NCI-H524 (cell line): ENCODE data around the gene KCNG1.

Source experiments
- DNase-seq, 2 experiments: peaks; one replicate each; lab custom pipeline; 2025; lab: John Stamatoyannopoulos, UW

Gene KCNG1

DNA sequence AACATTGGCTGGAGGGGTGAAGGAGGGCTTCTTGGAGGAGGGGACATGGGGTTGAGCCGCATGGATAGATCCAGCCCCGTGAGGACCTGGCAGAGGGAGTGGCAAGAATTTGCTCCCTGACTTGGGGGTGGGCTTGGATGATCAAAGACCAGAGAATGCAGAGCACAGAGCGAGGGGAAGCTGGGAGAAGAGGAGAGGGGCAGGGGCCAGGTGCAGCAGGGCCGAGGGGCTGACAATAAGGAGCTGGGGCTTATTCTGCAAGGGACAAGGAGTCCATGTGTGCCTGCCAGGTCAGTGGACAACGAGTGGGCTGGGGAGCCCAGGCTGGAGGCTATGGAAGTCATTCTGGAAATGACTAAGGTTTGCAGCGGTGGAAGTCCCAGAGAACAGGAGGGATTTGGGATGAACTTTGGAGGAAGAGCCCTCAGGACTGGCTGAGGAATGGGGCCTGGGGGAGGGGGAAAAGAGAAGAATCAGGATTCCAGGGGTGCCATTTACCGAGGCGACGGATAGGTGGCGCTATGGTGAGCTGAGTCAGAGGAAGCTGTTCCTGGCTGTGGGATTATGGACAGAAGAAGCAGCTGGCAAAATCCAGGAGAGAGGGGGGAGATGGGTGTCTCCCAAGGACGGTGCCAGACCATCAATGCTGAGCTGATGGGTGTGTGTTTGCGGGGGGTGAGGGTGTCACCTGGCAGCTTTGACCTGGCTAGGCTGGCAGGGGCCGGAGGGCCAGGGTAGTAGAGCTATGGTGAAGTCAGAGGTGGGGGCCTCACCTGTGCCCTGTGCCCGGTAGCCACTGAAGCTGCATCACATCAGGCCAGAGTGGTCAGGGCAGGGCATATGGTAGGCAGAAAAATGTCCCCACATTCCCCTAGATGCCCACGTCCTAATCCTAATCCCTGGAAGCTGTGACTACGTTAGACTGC, 7.8 kb downstream of the KCNG1 start:
- DNase-seq = peak; percentile 45 to 83

DNA sequence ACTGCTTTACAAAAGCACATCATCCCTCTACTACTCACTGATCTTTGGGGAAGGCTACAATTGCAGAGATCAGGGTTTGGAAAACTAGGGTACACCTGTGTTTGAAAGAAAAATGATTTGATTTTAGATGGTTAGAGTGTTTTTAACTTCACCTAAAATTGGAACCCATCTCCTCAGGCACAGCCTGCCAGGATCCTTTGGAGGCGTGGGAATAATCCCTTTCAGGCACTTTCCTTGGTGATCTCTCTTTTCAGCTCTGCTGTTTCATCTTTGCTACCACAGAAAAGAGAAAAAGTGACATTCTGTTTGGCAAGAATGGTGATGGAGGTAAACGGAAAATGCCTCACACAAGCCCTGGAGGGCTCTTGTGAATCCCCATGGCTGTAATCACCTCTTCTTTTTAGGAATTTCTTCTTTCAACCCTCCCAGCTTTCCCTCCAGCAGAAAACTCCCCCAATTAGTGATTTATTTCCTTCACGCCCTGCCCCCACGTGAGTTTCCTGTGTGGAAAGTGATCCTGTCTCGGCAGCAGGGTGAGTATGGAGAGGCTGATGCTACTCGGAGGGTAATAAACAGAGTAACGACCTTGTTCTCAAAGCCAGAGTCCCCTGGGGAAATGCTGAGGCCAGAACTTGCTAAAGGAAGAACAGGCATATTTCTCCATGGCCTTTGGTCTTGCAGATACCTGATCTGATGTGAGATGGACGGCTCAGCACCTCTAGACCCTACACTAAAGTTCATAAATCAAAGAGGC, 9.2 kb downstream of the KCNG1 start:
- DNase-seq = no peak

DNA sequence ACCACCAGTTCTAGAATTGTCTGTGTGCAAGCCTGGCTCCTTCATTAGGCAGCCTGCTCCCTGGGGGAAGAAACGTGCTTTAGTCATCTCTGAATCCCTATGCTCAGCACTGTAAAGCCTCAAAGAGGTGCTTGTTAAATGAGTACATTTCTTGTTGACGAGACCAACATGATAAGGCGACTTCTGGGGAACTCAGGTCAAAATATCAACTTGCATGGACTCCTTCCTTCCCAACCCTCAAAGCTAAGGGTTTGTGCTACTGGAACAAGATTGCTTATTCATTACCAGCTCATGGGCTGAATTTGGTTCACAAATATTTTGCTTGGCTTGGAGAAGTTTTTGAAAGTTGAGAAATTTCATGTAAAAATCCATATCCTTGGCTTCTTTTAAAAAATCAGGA, 10.6 kb downstream of the KCNG1 start:
- no peak for DNase-seq

DNA sequence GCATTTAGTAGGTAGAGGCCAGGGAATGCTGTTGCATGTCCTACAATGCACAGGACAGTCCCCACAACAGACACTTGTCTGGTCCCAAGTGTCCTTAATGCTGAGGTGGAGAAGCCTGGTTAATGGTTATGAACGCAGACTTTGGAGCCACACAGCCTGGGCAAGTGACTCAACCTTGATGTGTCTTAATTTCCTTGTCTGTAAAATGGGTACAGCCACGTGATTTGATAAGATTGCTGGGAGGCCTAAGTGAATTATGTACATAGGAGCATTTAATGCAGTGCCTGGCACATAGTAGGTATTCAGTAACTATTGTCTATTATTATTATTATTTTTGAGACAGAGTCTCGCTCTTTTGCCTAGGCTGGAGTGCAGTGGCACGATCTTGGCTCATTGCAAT, 11.4 kb downstream of the KCNG1 start:
- DNase-seq = no peak

DNA sequence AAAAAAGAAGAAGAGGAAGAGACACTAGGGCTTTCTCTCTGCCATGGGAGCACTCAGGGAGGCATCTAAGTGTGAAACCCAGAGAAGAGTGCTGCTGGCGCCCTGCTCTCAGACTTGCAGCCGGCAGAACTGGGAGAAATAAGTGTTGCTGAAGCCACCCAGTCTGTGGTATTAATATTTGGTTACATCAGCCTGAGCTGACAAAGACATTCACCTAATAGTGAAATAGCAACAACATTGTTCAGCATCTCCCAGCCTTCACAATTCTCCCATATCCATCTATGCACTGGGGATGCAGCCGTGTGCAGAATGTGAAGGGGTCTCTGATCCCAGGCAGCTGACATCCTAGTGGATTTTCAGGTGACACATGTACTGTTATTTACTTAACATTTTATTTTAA, 12.0 kb downstream of the KCNG1 start:
- DNase-seq = no peak

DNA sequence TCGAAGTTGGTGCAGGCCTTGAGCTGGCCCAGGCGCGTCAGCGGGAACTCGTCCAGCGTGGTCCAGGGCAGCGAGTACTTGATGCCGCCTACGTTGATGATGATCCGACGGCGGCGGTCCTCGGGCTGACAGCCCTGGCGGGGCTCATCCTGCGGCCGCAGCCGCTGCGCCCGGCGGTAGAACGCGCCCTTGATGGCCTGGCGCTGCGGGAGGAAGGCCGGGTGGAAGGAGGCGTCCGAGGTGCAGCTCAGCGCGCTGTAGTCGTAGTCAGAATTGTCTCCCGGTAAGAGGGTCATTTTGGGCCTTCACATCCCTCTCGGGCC, 12.9 kb downstream of the KCNG1 start:
- no peak for DNase-seq

DNA sequence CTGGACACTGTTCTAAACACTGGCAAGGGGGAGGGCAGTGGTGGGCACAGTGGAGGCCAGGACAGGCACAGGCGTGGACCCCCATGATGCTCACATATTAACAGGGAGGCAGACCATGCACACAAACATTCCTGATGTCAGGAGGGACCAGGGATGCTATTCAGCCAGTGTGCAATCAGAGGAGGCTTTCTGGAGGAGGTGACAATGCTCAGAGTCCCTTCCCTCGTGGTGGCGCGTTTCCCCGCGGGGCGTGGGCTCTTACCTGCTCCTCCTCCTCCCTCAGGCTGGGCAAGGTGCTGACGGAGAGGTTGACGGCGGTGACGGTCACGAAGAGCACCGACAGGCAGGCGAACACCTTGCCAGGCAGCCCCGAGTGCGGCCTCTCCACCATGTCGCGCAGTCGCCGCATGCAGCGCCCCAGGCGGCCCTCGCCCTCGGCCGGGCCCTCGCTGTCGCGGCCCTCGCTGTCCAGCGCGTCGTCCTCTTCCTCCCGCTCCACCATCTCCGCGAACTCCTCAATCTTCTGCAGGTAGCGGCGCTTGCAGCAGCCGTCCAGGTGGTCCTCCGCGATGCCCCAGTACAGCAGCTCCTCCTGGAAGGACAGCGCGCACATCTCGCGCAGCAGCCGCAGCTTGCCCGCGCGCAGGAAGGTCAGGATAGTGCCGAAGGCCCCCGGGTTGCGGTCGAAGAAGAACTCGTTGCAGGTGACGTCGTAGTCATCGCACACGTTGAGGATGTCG, 13.4 kb downstream of the KCNG1 start:
- no peak for DNase-seq

DNA sequence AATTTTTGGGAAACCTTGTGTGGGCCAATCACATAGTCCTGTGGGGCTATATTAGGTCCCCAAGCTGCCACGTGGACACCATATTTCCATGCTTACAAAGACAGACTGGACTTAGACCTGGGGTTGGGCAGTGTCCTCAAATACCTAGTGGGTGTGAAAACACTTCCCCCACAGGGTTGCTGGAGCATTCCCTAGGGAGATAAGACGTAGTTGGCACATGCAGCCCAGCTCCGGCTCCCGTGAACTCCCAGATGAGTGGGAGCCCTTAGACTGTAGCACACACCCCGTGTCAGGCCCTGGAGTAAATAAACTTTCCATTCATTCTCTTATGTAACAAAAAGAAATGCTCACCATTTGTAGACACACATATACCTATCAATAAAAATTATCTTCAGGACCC, 14.2 kb downstream of the KCNG1 start:
- no peak for DNase-seq

DNA sequence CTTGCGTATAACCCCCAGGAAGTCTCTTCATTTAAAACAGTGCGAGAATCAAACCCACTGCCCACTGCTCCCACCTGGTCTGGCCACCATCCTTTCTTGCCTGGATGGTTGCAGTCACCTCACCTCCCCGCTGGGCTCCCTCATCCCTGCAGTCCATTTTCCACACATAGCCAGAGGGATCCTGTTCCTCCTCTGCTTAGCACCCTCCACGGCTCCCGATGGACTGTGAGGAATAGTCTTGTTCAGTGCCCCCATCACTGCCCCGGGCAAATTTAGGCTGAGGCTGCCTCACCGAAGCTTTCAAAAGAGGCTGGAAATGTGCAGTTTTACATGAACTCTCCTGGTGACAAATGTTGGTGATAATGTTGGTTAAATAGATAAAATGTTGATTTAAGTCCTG, 17.7 kb downstream of the KCNG1 start:
- no peak for DNase-seq

DNA sequence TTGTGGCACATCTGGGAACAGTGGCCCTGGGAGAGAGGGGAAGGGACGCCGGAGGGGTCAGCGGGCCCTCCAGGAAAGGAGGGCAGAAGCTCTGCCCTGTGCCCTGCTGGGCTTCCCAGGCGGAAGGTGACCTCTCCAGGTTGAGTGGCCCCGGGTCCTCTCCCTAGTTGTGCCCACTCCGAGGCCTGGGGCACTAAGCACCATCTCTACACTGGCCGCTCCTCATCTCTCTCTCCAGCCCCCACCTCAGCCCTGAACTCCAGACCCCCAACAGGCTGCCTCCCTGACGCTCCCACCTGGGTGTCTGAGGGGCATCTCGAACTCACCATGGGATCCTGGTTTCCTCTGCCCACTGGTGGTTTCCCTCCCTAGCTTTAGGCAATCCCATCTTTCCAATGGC, 18.1 kb downstream of the KCNG1 start:
- no peak for DNase-seq

DNA sequence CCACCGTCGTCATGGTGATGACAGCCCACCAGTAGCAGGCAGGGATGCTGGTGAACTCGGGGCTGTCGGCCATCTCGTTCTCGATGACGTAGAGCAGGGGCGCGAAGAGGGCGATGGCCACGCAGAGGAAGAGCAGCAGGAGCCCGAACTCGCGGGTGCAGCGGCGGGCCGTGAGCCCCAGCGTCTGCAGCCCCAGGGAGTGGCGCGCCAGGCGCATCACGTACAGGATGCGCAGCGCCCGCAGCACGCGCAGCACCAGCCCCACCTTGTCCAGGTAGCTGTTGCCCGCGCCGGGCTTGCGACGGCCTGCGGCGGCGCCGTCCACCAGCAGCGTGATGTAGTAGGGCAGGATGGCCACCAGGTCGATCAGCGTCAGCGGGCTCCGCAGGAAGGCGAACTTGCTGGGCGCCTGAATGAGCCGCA, 18.6 kb downstream of the KCNG1 start:
- no peak for DNase-seq

DNA sequence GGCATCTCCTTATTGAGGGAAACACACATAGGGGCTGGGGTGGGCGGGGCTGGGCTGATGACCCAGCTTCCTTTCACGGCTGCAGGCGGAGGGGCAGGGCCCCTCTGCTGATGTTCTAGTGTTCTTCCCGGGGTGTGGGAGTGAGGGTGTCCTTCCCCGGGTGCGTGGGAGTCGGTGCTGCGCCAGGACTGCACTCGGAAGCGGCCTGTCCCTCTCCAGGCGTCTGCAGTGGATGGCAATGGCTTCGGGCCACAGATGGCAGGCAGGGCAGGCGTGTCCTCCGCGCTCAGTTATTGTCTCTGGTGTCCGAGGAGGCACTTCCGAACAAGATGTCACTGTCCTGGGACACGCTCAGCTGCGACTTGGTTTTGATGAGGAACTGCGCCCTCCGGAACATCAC, 19.2 kb downstream of the KCNG1 start:
- no peak for DNase-seq

DNA sequence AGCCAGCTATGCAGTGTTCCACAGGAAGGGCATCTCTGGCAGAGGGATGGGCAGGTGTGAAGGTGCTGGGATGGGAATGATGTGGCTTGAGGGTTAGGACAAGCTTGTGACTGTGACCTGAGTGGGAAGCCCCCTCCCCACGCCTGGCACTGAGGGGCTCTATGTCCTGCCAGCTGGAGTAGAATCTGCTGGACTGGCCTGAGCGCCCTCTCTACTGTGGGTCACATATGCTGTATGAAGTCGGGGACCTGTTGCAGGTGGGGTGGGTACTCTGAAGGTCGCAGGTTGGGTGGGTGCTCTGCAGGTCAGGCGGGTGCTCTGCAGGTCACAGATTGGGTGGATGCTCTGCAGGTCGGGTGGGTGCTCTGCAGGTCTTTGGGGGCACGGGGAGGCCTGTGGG, 20.3 kb downstream of the KCNG1 start:
- no peak for DNase-seq

DNA sequence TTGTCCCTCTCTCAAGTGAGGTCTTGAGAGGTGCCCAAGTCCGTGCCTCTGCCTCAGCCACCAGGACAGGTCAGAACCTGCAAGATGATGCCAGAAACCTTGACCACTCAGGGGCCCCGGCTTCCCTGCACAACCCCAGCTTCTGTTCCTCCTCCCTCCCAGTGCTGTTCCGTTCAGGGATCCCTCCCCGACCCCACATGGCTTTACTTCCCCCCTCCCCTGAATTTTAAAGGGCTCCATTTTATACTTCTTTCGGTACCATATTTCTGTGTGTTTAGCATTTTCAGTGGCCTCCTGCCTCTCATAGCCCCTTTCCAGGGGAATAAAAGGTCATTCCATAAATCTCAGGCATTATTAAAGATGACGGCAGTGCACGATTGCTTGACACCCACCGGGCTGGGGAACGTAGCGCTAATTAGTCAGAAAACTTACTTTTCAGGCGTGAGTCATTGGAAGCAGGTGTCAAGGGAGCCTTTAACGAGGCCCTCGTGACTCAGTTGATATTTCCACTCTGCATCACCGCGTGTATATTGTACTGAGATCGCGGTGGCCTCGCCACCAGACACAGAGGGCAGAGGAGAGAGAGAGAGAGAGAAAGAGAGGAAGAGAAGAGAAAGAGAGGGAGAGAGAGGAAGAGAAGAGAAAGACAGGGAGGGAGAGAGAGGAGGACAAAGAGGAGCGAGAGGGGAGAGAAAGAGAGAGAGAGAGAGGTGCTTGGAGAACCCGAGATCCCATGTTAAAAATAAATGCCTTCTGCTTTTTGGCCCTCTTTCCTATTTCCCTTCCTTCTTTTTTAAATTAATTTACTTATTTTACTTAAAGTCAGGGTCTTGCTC, 21.3 kb downstream of the KCNG1 start:
- no peak for DNase-seq

DNA sequence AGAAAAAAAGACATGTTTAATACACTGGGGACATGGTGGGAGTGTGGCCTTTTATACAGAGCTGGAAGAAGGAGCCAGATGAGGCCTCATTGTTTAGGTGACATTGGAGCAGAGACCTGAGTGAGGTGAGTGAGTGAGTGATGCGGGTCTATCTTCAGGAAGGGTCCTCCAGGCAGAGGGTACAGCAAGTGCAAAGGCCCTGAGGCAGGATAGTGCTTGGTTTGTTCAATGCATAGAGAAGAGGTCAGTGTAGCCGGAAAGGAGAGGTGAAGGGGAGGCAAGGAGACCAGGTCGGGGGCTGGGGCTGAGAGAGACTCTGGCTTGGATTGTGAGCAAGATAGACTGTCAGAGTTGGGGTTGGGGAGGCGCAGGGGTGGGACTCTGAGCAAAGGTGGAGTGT, 23.6 kb downstream of the KCNG1 start:
- DNase-seq = no peak

DNA sequence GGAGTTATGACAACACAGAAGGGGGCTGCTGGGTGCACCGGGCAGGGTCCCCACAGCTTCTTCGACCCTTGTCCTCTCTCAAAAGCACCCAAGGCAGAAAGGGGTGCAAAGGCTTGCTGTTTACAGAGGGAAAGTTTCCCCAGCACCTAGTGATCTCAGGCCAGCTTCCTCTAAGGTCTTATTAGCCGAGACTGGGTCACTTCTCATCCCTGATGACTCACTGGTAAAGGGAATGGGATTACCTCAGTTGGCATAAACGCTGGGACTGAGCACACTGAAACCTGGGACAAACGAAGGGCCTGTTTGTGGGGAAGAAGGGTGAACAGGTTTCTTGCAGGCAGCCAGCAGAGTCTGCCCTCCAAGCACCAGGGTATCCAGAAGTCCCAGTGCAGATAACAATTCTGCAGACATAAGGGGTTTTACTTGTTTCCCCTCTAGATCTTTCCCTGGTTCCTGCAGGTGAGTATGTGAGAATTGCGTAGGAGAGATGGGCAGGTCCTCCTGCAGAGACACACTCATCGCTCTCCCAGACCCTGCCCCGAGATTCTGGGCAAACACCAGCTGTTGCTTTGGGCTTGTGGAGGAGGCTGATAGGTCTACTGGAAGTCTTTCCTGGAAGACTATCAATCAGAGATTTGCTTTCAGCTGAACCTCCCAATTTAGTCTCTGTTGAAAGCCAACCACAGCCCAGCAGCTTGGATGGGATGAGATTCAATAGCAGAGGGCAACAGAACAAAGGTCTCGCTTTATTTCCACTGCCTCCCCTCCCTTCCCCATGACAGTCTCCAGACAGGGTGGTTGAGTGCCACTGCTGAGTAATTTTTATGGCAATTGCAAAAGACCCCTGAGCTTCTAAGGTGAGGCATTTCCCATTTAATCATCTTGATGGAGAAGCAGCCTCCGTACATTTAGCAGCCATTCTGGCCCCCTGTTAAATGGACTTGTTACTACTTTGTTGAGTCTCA, 25.7 kb downstream of the KCNG1 start:
- peak in 1 of 2 experiments; percentile 20 for DNase-seq

DNA sequence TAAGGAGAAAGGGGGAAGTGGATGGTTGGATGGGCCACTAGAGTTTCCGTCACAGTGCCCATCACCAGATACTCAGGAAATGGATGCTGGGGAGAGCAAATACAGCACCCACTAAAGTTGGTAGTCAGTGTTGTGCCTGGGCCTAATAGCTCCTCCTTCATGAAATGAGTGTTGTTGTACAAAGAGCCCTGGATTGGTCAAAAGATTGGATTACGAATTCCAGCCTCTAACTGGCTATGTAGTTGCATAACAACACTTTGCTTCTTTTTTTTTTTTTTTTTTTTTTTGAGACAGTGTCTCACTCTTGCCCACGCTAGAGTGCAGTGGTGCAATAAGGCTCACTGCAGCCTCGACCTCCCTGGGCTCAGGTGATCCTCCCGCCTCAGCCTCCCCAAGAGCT, 27.4 kb downstream of the KCNG1 start:
- no peak for DNase-seq

DNA sequence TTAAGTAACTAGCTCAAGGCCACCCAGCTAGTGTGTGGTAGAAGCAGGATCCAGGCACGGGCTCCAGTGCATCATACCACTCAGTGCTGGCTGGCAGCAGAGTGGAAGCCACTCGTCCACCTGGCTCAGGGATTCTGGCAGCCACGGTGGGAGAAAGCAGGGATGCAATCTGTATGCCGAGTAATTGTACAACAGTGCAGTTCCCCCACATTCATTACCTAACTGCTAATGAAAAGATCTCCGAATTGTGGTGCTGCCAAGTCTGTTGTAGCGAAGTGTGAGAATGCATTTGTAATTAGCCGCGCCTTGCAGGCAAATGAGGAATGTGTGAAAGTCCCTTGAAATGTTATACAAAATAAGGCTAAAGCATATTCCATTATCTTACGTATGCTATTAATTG, 29.0 kb downstream of the KCNG1 start:
- no peak for DNase-seq

DNA sequence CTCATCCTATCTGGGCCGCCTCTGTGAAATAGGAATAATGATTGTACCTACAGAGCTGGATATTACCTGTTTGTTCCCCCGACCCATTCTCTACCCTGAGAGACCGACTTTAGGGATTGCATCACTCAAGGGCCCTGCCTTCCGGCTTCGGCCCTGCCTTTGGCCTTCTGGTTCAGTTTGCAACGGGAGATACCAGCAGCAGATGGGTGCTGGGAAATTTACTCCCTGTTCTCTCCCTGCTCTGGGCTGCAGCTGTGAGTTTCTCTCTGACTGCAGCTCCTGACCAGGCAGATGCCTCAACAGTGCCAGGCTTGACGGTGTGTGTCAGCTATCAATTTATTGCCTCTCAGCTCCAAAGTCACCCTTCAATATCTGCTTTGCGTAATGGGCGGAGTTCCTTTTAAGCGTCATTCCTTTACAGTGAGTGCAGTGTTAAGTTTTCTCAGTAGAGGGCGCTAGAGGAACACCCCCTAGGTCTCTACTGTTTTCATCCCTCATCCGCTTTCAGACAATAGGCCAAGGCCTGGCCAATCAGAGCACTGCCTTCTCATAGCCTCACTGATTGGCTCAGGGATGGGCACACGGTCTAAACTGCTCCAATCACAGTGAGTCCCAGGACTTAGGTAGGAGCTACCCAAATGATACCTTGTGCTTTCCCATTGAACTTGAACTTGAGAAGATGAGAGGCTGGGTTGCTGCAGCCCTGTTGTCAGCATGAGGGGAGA, 30.0 kb downstream of the KCNG1 start:
- DNase-seq = peak; percentile 86 to 93

DNA sequence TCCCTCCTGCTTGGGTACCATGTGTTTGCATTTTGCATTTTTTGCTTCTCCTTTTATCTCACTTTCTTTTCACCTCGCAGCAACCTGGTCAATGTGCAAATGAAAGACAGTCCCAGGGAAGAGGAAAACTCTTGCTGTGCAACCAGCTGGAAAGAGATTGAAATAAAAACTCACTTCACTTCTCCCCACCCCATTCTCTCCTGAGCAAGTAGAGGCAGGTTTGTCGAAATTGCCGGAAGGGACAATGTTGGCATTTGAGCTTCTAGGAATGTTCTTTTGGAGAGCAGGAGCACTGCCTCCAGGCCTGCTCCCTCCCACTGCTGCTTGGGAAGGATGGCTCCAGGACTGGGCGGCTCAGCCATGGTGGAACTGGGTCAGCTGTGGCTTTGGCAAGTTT, 30.6 kb downstream of the KCNG1 start:
- no peak for DNase-seq
